ENCODE data around the gene ARMH1.
"Not testable (repeated sequence)": the region's sequence is repeated elsewhere in the genome, so short reads cannot be mapped to it uniquely, and the experiment has no call there.

ARMH1 gene

GRCh38 chr1:44693900-44694299 is 19.4 kb downstream of the ARMH1 start:
- no peak for DNase-seq

GRCh38 chr1:44694863-44695478 is 20.5 kb downstream of the ARMH1 start:
- DNase-seq, result no peak

GRCh38 chr1:44695671-44696070 is 21.2 kb downstream of the ARMH1 start:
- DNase-seq, result no peak

GRCh38 chr1:44696101-44696500 is 21.6 kb downstream of the ARMH1 start:
- no peak for DNase-seq

GRCh38 chr1:44696789-44697345 is 22.4 kb downstream of the ARMH1 start:
- DNase-seq, result peak in 1 of 51 donors; percentile 15

- no peak for DNase-seq
These were observed 23.6 kb downstream of the ARMH1 start for GRCh38 chr1:44698138-44698537.

- not testable (repeated sequence) for DNase-seq
These were observed 24.9 kb downstream of the ARMH1 start for GRCh38 chr1:44699375-44699774.

GRCh38 chr1:44700573-44700972 is 26.1 kb downstream of the ARMH1 start:
- DNase-seq, result no peak

GRCh38 chr1:44701141-44701573 is 26.6 kb downstream of the ARMH1 start:
- no peak for DNase-seq

GRCh38 chr1:44705470-44705869 is 31.0 kb downstream of the ARMH1 start:
- DNase-seq, result no peak

GRCh38 chr1:44705938-44706337 is 31.4 kb downstream of the ARMH1 start:
- no peak for DNase-seq

- DNase-seq, result no peak
These were observed 32.8 kb downstream of the ARMH1 start for GRCh38 chr1:44707112-44707881.

GRCh38 chr1:44707959-44708831 is 33.7 kb downstream of the ARMH1 start:
- DNase-seq, result peak in 6 of 51 donors; percentile 7 to 21 (median 14)

GRCh38 chr1:44713321-44713781 is 38.8 kb downstream of the ARMH1 start:
- no peak for DNase-seq

- no peak for DNase-seq
These were observed 40.0 kb downstream of the ARMH1 start for GRCh38 chr1:44714532-44714931.

- peak in 43 of 51 donors; percentile 4 to 74 (median 32) for DNase-seq
These were observed 40.5 kb downstream of the ARMH1 start for GRCh38 chr1:44714944-44715571.

GRCh38 chr1:44717156-44717555 is 42.6 kb downstream of the ARMH1 start:
- DNase-seq, result no peak

GRCh38 chr1:44717653-44718052 is 43.1 kb downstream of the ARMH1 start:
- no peak for DNase-seq

- DNase-seq, result no peak
These were observed 43.6 kb downstream of the ARMH1 start for GRCh38 chr1:44718091-44718490.

- no peak for DNase-seq
These were observed 44.8 kb downstream of the ARMH1 start for GRCh38 chr1:44719318-44719717.

- DNase-seq, result no peak
These were observed 45.8 kb downstream of the ARMH1 start for GRCh38 chr1:44720281-44720680.

Data from hypothalamus (tissue), 51 donors.